ENCODE data around the gene C6orf47. TPM values are rescaled to one million over a fixed set of nuclear protein-coding genes. Genes with fewer than 3 reads are reported as not detected.

C6orf47 gene
- total and polyA plus RNA-seq, 2 of the 13 experiments (the other 11 are each of a cell fraction or from before 2014, with no cell fraction given) = 1.7 to 18.1 TPM

DNA sequence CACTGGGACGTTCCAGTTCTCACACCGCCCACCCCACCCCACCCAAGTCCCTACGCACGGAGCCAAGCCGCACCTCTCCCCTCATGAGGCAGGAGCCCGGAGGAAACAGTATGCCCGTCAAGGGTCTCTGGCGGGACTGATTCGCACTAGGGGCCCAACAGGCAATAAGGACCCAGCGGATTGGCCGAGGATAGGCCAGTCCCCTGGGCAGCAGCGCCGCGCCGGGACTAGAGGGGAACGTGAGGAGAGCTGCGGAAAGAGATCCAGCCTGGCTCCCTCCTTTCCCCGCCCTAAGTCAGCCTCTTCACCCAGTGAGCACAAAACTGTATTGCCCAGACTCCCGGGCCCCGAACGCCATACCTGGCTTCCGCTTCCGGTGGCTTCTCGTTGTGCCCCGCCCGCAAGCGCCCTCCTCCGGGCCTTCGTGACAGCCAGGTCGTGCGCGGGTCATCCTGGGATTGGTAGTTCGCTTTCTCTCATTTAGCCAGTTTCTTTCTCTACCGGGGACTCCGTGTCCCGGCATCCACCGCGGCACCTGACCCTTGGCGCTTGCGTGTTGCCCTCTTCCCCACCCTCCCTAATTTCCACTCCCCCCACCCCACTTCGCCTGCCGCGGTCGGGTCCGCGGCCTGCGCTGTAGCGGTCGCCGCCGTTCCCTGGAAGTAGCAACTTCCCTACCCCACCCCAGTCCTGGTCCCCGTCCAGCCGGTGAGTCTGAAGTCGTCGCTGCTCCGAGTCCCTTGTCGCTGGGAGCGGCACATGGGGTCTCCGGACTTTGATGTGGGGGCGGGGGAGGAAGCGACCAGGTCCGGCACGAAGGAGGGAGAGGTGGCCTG is 5.1 kb upstream of the C6orf47 start, which contains the start of gene CSNK2B (continued):
- TF ChIP-seq KDM2A (CRISPR knock-in tag; IDR thresholded peaks at IDR 0.05; ENCODE audit: borderline replicate concordance, low read depth) (peak; percentile 80; the same call in 1 of the 2 replicates), SMAD9 (CRISPR knock-in tag; IDR thresholded peaks at IDR 0.05) (0 out of 2 replicates have a peak, but pooled peaks have one; percentile 59), ARID2 (CRISPR knock-in tag; IDR thresholded peaks at IDR 0.05; ENCODE audit: borderline replicate concordance) (peak; percentile 92; the same call in 1 of the 2 replicates), DR1 (CRISPR knock-in tag; IDR thresholded peaks at IDR 0.05) (peak; percentile 41; the same call in 1 of the 2 replicates), ZNF513 (CRISPR knock-in tag; conservative IDR thresholded peaks at IDR 0.05) (no peak; the same call in 1 of the 2 replicates), ZBTB4 (CRISPR knock-in tag; IDR thresholded peaks at IDR 0.05; ENCODE audit: borderline replicate concordance) (no peak), ETV6 (CRISPR knock-in tag; conservative IDR thresholded peaks at IDR 0.05) (no peak), CHD4 (IDR thresholded peaks at IDR 0.05; ENCODE audit: borderline replicate concordance, low read length) (no peak), ZNF83 (CRISPR knock-in tag; IDR thresholded peaks at IDR 0.05; ENCODE audit: borderline replicate concordance) (0 out of 2 replicates have a peak, but pooled peaks have one; percentile 32), ZNF598 (CRISPR knock-in tag; IDR thresholded peaks at IDR 0.05; ENCODE audit: borderline replicate concordance) (no peak)
- TF ChIP-seq, protein P1, sequence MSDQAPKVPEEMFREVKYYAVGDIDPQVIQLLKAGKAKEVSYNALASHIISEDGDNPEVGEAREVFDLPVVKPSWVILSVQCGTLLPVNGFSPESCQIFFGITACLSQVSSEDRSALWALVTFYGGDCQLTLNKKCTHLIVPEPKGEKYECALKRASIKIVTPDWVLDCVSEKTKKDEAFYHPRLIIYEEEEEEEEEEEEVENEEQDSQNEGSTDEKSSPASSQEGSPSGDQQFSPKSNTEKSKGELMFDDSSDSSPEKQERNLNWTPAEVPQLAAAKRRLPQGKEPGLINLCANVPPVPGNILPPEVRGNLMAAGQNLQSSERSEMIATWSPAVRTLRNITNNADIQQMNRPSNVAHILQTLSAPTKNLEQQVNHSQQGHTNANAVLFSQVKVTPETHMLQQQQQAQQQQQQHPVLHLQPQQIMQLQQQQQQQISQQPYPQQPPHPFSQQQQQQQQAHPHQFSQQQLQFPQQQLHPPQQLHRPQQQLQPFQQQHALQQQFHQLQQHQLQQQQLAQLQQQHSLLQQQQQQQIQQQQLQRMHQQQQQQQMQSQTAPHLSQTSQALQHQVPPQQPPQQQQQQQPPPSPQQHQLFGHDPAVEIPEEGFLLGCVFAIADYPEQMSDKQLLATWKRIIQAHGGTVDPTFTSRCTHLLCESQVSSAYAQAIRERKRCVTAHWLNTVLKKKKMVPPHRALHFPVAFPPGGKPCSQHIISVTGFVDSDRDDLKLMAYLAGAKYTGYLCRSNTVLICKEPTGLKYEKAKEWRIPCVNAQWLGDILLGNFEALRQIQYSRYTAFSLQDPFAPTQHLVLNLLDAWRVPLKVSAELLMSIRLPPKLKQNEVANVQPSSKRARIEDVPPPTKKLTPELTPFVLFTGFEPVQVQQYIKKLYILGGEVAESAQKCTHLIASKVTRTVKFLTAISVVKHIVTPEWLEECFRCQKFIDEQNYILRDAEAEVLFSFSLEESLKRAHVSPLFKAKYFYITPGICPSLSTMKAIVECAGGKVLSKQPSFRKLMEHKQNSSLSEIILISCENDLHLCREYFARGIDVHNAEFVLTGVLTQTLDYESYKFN (CRISPR knock-in tag; conservative IDR thresholded peaks at IDR 0.05) = peak; percentile 44
- TF ChIP-seq, protein P2, sequence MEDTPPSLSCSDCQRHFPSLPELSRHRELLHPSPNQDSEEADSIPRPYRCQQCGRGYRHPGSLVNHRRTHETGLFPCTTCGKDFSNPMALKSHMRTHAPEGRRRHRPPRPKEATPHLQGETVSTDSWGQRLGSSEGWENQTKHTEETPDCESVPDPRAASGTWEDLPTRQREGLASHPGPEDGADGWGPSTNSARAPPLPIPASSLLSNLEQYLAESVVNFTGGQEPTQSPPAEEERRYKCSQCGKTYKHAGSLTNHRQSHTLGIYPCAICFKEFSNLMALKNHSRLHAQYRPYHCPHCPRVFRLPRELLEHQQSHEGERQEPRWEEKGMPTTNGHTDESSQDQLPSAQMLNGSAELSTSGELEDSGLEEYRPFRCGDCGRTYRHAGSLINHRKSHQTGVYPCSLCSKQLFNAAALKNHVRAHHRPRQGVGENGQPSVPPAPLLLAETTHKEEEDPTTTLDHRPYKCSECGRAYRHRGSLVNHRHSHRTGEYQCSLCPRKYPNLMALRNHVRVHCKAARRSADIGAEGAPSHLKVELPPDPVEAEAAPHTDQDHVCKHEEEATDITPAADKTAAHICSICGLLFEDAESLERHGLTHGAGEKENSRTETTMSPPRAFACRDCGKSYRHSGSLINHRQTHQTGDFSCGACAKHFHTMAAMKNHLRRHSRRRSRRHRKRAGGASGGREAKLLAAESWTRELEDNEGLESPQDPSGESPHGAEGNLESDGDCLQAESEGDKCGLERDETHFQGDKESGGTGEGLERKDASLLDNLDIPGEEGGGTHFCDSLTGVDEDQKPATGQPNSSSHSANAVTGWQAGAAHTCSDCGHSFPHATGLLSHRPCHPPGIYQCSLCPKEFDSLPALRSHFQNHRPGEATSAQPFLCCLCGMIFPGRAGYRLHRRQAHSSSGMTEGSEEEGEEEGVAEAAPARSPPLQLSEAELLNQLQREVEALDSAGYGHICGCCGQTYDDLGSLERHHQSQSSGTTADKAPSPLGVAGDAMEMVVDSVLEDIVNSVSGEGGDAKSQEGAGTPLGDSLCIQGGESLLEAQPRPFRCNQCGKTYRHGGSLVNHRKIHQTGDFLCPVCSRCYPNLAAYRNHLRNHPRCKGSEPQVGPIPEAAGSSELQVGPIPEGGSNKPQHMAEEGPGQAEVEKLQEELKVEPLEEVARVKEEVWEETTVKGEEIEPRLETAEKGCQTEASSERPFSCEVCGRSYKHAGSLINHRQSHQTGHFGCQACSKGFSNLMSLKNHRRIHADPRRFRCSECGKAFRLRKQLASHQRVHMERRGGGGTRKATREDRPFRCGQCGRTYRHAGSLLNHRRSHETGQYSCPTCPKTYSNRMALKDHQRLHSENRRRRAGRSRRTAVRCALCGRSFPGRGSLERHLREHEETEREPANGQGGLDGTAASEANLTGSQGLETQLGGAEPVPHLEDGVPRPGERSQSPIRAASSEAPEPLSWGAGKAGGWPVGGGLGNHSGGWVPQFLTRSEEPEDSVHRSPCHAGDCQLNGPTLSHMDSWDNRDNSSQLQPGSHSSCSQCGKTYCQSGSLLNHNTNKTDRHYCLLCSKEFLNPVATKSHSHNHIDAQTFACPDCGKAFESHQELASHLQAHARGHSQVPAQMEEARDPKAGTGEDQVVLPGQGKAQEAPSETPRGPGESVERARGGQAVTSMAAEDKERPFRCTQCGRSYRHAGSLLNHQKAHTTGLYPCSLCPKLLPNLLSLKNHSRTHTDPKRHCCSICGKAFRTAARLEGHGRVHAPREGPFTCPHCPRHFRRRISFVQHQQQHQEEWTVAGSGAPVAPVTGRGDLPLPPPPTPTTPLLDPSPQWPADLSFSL (CRISPR knock-in tag; IDR thresholded peaks at IDR 0.05) = 0 out of 2 replicates have a peak, but pooled peaks have one; percentile 49

All from HepG2 (cell line).